Lung (tissue), 12 donors: Measurements from ENCODE around the gene RAE1. TPM values are rescaled to one million over a fixed set of nuclear protein-coding genes. Genes with fewer than 3 reads are reported as not detected.

Experiments
- ATAC-seq: fragments of 200-7000 bp; cut with Tn5 transposase; one replicate; pipeline ENCODE4 v1.9.1; 2020; ENCODE audit warnings: moderate number of reproducible peaks; ENCODE audit not compliant: insufficient read depth, low FRiP score
- DNase-seq, 3 donors: peaks; one replicate each; pipeline ENCODE4 v3.0.0-alpha.2; 2013 to 2017
- H3K27ac ChIP-seq, 2 donors: one replicate each; pipeline ENCODE4 v1.5.1; 2013; ENCODE audit warnings: mild to moderate bottlenecking in 2 of 2, moderate library complexity in 2 of 2, control low read depth in 1 of 2, inconsistent platforms in 1 of 2, low read depth in 1 of 2, low read length in 1 of 2
- H3K27me3 ChIP-seq, 3 donors: one replicate each; pipeline ENCODE4 v1.5.1; 2013; ENCODE audit warnings: low read length in 2 of 3; ENCODE audit not compliant: control insufficient read depth in 3 of 3, insufficient read depth in 3 of 3
- H3K36me3 ChIP-seq, 4 donors: one replicate each; pipeline ENCODE4 v1.5.1; 2013; ENCODE audit warnings: low read length in 4 of 4, mild to moderate bottlenecking in 1 of 4, moderate library complexity in 1 of 4; ENCODE audit not compliant: control insufficient read depth in 4 of 4, insufficient read depth in 4 of 4
- H3K4me1 ChIP-seq, 5 donors: one replicate each; pipeline ENCODE4 v1.5.1; 2013; ENCODE audit warnings: low read length in 5 of 5, mild to moderate bottlenecking in 2 of 5, moderate library complexity in 1 of 5; ENCODE audit not compliant: control insufficient read depth in 5 of 5, insufficient read depth in 5 of 5
- H3K4me3 ChIP-seq: one replicate; pipeline ENCODE4 v1.5.1; 2013; ENCODE audit warnings: mild to moderate bottlenecking, control low read depth, moderate library complexity
- H3K9ac ChIP-seq, 2 donors: one replicate each; pipeline ENCODE4 v1.5.1; 2013; ENCODE audit warnings: low read length in 2 of 2, control low read depth in 1 of 2; ENCODE audit not compliant: insufficient read depth in 1 of 2
- H3K9me3 ChIP-seq, 4 donors: one replicate each; pipeline ENCODE4 v1.5.1; 2013; ENCODE audit warnings: low read length in 3 of 4, mild to moderate bottlenecking in 1 of 4, moderate library complexity in 1 of 4; ENCODE audit not compliant: control insufficient read depth in 4 of 4, insufficient read depth in 3 of 4
- WGBS, 2 donors: extraction: QIAGEN DNeasy Blood & Tissue Kit; methylation state at CpG; one replicate each; pipeline ENCODE4 v1.1.7; 2013; 5-methylcytosine and 5-hydroxymethylcytosine counted together
- polyA plus RNA-seq, 2 donors: library from polyadenylated mRNA; stranded (reverse); fragments of 200-250 nt; gene quantifications; one replicate each; pipeline ENCODE4 v1.2.1, GENCODE V29; 2013
- total RNA-seq, 2 donors: library from RNA; depleted of rRNA in 1 of 2; stranded (reverse); fragments of >200 nt in 1 of 2; gene quantifications; one replicate each; pipeline ENCODE4 v1.2.1, GENCODE V29; 2014 to 2021
- TF ChIP-seq, protein P1 (sequence below): IDR thresholded peaks from 2 replicates; pipeline ENCODE4 v1.5.1; 2012; ENCODE audit warnings: mild to moderate bottlenecking; ENCODE audit errors: control extremely low read depth, extremely low read depth
- donor health status: control.
- donor health status: control.
- donor health status: Bipolar disorder and iron deficiency.
- donor health status: healthy.
- donor health status: DM: yes; HTN: yes; CAD: no.

Gene RAE1
- total and polyA plus RNA-seq, 4 donors, result 9.7 to 31.0 (median 20.7) TPM

DNA sequence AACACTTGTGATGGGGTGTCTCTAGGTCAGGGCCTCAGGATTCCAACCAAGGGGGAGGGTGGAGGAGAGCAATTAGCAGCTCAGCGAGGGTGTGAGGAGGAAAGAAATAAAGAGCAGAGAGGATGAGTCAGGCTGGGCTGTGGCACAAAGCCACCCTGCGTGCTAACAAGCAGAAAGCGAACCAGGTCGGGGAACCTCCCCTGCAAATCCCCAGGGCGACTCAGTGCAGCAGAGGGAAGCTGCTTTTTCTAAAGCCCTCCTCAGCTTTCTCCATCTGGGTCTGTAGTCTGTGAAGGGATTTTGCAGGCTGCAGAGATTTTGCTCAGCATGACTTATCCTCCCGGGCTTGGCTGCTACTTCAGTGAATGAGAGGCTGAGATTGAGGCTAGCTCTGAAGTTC lies 28.0 kb upstream of the RAE1 start:
- no peak for DNase-seq
- TF ChIP-seq, protein P1, sequence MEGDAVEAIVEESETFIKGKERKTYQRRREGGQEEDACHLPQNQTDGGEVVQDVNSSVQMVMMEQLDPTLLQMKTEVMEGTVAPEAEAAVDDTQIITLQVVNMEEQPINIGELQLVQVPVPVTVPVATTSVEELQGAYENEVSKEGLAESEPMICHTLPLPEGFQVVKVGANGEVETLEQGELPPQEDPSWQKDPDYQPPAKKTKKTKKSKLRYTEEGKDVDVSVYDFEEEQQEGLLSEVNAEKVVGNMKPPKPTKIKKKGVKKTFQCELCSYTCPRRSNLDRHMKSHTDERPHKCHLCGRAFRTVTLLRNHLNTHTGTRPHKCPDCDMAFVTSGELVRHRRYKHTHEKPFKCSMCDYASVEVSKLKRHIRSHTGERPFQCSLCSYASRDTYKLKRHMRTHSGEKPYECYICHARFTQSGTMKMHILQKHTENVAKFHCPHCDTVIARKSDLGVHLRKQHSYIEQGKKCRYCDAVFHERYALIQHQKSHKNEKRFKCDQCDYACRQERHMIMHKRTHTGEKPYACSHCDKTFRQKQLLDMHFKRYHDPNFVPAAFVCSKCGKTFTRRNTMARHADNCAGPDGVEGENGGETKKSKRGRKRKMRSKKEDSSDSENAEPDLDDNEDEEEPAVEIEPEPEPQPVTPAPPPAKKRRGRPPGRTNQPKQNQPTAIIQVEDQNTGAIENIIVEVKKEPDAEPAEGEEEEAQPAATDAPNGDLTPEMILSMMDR, result no peak
- Histone ChIP-seq H3K9ac (no peak overlapping the region), H3K36me3 (no peaks in the 10 kb centered on the region), H3K27me3 (peaks cover 0 to 4% (median 4%) of the 10 kb centered on the region in 3 donors), H3K9me3 (no peaks in the 10 kb centered on the region), H3K4me3 (no peak overlapping the region), H3K4me1 (no peaks in the 10 kb centered on the region), H3K27ac (no peak overlapping the region)
- WGBS, 2 donors, result 33 to 41% methylated on average over 6 of the region's 6 CpGs
- ATAC-seq, result no peak

DNA sequence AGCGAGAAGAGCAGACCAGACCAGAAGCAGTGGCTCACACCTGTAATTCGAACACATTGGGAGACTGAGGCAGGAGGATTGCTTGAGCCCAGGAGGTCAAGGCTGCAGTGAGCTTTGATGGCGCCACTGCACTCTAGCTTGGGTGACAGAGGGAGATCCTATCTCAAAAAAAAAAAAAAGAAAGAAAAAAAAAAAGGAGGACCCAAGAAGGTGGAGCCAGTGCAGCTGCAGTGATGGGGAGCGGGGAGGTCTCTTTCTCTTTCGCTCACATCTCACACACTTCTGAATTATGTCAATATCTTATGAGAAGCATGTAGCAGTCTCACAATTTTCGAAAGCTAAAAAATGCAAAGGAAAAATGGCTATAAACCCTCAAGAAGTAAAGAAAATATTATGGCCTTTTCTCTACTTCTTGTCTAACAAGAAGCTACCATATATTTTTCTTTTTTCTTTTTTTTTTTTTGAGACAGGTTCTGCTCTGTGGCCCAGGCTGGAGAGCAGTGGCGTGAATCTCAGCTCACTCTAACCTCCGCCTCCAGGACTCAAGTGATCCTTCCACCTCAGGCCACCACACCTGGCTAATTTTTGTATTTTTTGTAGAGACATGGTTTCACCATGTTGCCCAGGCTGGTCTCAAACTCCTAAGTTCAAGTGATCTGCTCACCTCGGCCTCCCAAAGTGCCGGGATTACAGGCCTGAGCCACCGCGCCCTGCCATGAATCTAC lies 25.3 kb upstream of the RAE1 start:
- no peak overlapping the region for H3K27ac ChIP-seq
- no peak overlapping the region for H3K4me3 ChIP-seq
- no peaks in the 10 kb centered on the region for H3K36me3 ChIP-seq
- no peaks in the 10 kb centered on the region for H3K9me3 ChIP-seq
- ATAC-seq, result no peak
- H3K9ac ChIP-seq, result no peak overlapping the region
- H3K27me3 ChIP-seq, result peaks cover 0 to 8% (median 0%) of the 10 kb centered on the region in 3 donors
- no peak for DNase-seq
- WGBS, 2 donors, result 87 to 90% methylated on average over 12 of the region's 12 CpGs
- TF ChIP-seq, protein P1, result no peak
- peaks cover 0 to 2% (median 0%) of the 10 kb centered on the region in 5 donors for H3K4me1 ChIP-seq

DNA sequence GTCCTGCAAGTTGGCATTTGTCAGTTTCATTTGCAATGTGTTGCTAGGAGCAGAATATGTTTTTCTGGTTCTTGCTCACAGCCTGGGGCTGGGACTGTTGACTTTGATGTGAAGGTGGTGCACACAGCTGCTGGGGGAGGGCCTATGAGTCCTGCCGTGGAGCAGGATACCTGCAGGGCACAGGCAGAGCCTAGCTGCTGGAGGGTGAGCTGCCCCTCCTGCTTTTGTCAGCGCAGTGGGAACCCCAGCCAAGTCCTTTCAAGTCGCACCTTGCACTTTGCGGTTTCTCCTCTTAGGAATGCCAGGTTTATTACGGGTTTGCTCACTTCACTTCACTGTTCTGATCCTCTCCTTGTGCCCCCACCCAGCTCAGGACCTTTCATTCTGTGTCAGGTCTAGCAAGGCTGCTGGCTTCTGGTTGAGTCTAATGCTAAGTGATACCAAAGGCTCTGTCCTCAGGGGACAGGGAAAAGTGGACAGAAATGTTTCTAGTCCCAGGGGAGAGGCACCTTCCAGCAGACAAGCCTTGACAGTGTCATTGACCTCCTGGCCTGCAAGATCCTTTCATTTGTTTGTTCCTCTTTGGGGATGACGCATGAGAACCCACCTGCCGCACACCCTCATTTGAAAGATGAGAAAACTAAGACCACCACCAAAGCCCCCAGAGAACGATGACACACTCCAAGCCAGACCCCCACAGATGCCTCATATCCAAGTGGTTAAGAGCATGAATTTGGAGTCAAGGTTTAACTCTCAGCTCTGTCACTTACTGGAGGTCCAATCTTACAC lies 24.2 kb upstream of the RAE1 start:
- ATAC-seq (no peak), DNase-seq (peak; percentile 34 to 54 (median 40))
- Histone ChIP-seq H3K9ac (no peak overlapping the region), H3K4me1 (peaks cover 0 to 2% (median 0%) of the 10 kb centered on the region in 5 donors), H3K36me3 (no peaks in the 10 kb centered on the region), H3K27ac (no peak overlapping the region), H3K9me3 (no peaks in the 10 kb centered on the region), H3K4me3 (no peak overlapping the region), H3K27me3 (peaks cover 0 to 8% (median 3%) of the 10 kb centered on the region in 3 donors)
- TF ChIP-seq, protein P1, result no peak
- WGBS, 2 donors, result 40 to 43% methylated on average over 8 of the region's 8 CpGs
